Gastrocnemius medialis (tissue), 4 donors: Measurements from ENCODE around the gene GDE1.

ENCODE experiments used
- CTCF ChIP-seq, 5 experiments: fragments of 450-650 bp in 3 of 5; fragments of 200-600 bp in 2 of 5; sonication (generic) in 2 of 5; IDR thresholded peaks in 4 of 5; conservative IDR thresholded peaks in 1 of 5; 1 replicate in 4 of 5; 2 replicates in 1 of 5; pipeline ENCODE4 v1.5.1; 2016 to 2019; ENCODE audit warnings: antibody characterized with exemption in 5 of 5, mild to moderate bottlenecking in 3 of 5, moderate library complexity in 3 of 5
- POLR2A ChIP-seq, 2 donors: fragments of 450-650 bp; IDR thresholded peaks; one replicate each; pipeline ENCODE4 v1.6.1; 2017; ENCODE audit warnings: antibody characterized with exemption in 2 of 2, mild to moderate bottlenecking in 2 of 2, moderate library complexity in 2 of 2

GRCh38 chr16:19532601-19533000 is 10.7 kb upstream of the GDE1 start:
- TF ChIP-seq CTCF (IDR thresholded peaks at IDR 0.05 in 4 of 5, conservative IDR thresholded peaks at IDR 0.05 in 1 of 5) (no peak), POLR2A (IDR thresholded peaks at IDR 0.05) (no peak)
